ENCODE data around the gene COL5A1.
"Not testable (repeated sequence)": the region's sequence is repeated elsewhere in the genome, so short reads cannot be mapped to it uniquely, and the experiment has no call there.

The COL5A1 gene

GRCh38 chr9:134690946-134691694, 49.5 kb downstream of the COL5A1 start:
- DNase-seq (ENCODE audit: low read depth in 2 of 2), result no peak

- no peak for DNase-seq (ENCODE audit: low read depth in 2 of 2)
Measured at GRCh38 chr9:134691695-134692572, 50.3 kb downstream of the COL5A1 start.

GRCh38 chr9:134692573-134692860, 50.9 kb downstream of the COL5A1 start:
- no peak for DNase-seq (ENCODE audit: low read depth in 2 of 2)

DNA sequence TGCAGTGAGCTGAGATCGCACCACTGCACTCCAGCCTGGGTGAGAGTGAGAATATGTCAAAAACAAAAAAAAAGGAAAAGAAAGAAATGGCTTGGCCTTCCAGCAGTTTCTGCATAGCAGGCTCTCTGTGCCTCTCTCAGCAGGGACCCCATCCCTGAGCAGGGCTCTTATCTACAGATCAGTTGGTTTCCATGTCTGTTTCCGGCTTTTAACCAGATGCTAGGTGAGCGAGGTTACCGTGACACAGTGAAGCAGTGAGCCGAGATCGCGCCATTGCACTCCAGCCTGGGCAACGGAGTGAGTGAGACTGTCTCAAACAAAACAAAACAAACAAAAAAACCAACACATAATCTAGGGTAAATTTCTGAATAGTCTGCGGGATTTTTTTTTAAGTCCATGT, 51.4 kb downstream of the COL5A1 start:
- no peak for DNase-seq (ENCODE audit: low read depth in 2 of 2)

GRCh38 chr9:134693641-134694367, 52.2 kb downstream of the COL5A1 start:
- no peak for DNase-seq (ENCODE audit: low read depth in 2 of 2)

- no peak for DNase-seq (ENCODE audit: low read depth in 2 of 2)
Measured at GRCh38 chr9:134694368-134694665, 52.7 kb downstream of the COL5A1 start.

DNA sequence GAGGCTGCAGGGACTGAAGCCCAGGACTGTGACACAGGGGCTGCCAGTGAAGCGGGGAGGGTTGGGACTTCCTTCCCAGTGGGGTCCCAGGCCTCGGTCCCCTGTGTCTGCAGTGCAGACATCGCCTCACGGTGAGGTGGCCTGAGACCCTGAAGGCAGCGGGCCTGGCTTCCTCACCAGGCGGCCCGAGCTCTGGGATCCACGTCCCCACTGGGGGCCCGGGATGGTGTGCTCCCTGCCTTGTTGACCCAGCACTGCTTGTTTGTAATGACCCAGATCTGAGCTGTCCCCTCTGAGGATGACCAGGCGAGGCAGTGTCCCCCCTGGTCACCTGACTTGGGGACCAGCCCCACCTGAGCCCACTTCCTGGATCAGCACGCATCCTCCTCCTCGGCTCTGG, 53.1 kb downstream of the COL5A1 start:
- DNase-seq (ENCODE audit: low read depth in 2 of 2), result no peak

GRCh38 chr9:134695144-134695543, 53.5 kb downstream of the COL5A1 start:
- DNase-seq (ENCODE audit: low read depth in 2 of 2), result no peak

GRCh38 chr9:134696433-134696832, 54.8 kb downstream of the COL5A1 start:
- DNase-seq (ENCODE audit: low read depth in 2 of 2), result no peak

DNA sequence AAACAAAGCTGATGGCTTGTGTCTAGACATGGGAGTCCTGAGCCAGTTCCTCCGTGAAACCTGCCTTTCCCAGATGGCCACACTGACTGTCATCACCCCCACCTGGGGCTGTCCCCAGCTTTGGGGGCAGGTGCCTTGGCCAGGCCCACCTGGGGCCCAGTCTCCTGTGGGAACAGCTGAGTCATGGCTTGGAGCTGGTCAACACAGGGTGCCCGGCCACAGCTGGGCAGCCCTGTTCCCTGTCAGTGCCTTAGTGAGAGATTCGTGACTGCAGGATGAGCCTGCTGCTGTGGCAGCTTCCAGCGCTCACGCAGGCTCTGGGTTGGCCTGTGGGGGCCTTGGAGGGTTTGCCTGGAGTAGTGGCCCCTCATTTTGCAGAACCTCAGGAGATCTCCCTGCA, 56.5 kb downstream of the COL5A1 start:
- DNase-seq (ENCODE audit: low read depth in 2 of 2), result no peak

- DNase-seq (ENCODE audit: low read depth in 2 of 2), result peak in 1 of 2 donors; percentile 26
Measured at GRCh38 chr9:134698587-134699342, 57.2 kb downstream of the COL5A1 start.

DNA sequence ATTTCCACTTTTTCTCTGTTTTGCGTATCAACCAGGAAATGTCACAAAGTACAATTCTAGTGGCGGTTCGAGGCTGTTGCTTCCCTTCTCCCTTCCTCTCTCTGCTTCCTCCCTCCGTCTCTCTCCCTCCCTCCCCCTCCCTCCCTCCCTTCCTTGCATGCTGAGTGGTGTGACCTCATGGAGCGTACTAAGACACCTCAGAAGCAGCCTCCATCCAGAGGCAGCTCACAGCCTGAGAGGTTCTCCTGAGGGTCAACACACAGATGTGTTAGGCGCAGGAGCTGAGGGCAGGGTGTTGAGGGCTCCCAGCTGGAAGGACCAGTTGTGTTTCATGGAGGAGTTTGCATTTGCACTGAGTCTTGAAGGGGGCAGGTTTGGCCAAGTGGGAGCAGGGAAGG, 57.7 kb downstream of the COL5A1 start:
- no peak for DNase-seq (ENCODE audit: low read depth in 2 of 2)

DNA sequence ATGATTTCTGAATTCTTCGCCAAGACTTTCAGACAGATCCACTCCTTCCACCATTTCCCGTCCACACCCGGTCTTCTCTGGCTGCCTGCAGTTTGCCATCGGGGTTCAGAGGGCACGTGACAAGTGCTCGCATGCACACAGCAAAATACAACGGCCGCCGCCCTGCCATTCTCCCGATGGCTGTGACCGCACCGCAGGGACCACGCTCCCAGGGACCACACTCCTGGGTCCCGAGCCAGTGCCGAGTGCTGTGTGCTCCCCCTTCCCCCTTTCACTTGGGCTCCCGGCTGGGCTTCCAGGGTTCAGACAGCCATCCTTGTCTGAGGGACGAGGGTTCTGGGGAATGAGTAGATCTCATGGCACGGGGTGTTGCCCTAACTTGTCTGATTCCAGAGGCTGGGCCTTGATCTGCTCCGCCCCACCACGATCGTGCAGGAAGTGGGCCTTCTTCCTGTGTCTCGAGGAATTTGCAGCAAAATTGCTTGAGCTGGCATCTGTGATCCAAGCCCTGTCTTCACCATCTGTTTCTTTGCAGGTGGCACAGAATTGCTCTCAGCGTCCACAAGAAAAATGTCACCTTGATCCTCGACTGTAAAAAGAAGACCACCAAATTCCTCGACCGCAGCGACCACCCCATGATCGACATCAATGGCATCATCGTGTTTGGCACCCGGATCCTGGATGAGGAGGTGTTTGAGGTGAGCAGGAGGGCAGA, 59.2 kb downstream of the COL5A1 start:
- no peak for DNase-seq (ENCODE audit: low read depth in 2 of 2)

DNA sequence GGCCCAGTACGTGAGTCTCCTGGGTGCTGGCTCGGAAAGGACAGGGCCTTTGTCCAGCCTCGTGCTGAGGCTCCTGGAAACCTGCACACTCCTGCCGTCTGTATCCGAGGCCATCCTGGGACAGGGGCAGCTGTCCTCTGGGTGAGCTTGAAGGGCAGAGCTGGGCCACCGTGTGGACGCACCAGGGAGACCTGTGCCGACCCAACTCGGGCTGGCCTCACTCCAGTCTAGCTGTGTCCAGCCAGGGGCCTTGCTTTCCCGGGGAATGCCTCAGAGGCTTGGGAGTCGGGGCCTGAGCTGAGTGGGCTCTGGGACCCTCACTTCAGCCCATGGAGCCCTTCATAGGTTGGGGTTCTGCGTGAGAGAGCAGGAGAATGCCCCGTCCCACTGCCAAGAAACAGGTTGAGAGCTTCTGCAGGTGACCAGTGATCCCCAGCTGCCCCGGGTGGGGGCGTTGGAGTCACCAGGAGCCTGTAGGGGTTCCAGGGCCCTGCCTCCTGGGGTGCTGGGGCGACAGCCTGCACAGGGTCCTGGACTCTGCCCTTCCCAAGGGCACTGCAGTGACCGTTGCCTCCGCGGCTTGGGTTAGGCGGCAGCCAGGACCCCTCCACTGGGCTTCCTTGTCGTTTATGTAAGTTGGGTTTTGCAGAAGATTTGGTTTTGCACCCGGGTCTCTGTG, 60.1 kb downstream of the COL5A1 start:
- no peak for DNase-seq (ENCODE audit: low read depth in 2 of 2)

GRCh38 chr9:134702291-134702690, 60.7 kb downstream of the COL5A1 start:
- no peak for DNase-seq (ENCODE audit: low read depth in 2 of 2)

DNA sequence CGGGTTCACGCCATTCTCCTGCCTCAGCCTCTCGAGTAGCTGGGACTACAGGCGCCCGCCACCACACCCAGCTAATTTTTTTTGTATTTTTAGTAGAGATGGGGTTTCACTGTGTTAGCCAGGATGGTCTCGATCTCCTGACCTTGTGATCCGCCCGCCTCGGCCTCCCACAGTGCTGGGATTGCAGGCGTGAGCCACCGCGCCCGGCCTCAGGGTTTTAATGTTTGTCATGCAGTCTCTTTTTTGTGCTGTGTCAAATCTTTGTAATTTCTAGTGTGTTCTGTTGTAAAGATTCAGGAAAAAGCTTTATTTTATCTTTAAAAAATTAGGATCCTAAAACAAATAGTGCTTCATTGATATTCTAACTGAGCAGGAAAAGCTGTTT, 62.1 kb downstream of the COL5A1 start:
- DNase-seq (ENCODE audit: low read depth in 2 of 2), result not testable (repeated sequence)

GRCh38 chr9:134704498-134704897, 62.9 kb downstream of the COL5A1 start:
- no peak for DNase-seq (ENCODE audit: low read depth in 2 of 2)

DNA sequence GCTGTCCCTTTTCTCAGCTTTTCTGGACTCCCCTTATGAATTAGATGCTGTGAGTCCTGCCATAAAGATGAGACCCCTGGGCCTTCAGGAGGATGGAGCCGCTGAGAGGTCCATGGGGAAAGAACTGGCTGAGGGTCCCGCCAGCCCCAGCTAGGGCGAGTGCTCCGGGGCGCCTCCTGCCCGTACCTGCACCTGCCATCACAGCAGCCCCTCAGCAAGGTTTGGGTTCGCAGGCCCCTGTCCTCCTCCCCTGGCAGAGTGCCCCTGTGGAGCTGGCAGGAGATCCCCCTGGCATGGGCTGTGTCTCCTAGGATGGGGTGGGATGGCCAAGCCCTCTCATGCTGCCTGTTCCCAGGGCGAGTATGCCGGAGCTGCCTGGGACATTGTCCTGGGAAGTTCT, 64.2 kb downstream of the COL5A1 start:
- DNase-seq (ENCODE audit: low read depth in 2 of 2), result no peak

GRCh38 chr9:134706522-134706921, 64.9 kb downstream of the COL5A1 start:
- DNase-seq (ENCODE audit: low read depth in 2 of 2), result no peak

DNA sequence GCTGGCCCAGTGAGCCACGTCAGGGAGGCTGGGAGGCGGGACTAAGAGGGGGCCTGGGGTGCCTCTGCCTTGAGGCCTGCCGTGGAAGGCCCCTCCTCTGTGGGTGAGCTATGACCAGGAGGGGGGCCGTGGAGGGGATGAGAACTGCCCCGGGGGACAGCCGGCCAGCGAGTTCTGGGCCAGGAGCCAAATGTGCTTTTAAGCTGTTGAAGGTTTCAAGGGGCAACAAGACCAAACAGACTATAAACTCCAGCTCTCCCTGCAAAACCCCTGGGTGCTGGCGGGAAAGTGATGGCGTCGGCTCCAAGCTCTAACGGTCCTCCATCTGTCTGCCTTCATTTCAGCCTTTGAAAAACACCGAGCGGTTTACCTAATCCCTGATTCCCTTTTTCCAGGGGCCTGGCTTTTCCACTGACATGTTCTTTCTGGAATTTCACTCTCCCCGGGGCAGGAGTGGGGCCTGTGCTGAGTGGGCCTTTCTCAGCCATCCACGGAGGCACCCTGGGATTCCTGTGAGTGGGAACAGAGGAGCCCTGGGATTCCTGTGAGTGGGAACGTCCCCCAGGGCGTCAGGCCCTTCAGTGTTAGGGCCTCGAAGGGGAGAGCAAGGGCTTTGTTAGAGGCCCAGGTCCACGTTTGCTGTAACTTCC, 65.6 kb downstream of the COL5A1 start:
- DNase-seq (ENCODE audit: low read depth in 2 of 2), result no peak
